Measurements from ENCODE around the gene MXI1. TPM values are rescaled to one million over a fixed set of nuclear protein-coding genes. Genes with fewer than 3 reads are reported as not detected.

Gene MXI1
- polyA plus RNA-seq, 1 experiment, result 17.1 TPM

DNA sequence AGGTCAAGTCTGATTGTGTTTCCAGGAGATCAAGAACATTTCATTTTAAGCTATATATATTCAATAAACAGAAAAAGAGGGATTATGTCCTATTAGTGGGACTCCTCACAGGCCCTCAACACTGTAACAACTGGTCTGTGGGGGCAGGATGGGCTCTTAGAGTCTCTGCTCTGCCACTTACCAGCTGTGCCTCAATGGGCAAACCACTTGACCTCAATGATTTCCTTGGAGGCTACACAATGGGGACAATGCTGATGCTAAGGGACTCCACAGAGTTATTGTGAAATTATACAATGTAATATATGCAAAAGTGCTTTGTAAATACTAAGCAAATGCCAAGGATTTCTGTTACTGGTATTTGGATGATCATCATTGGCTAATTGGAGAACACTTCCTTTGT lies 33.2 kb upstream of the MXI1 start:
- ChIA-PET CTCF (interaction anchor here (0.6 to 1.6 kb wide), 3 partner anchors 10 to 134 kb away, joined by 3 to 4 read pairs (median 3); no protein-coding TSS in a partner anchor), POLR2A (no interaction called here)
- TF ChIP-seq, protein P1, sequence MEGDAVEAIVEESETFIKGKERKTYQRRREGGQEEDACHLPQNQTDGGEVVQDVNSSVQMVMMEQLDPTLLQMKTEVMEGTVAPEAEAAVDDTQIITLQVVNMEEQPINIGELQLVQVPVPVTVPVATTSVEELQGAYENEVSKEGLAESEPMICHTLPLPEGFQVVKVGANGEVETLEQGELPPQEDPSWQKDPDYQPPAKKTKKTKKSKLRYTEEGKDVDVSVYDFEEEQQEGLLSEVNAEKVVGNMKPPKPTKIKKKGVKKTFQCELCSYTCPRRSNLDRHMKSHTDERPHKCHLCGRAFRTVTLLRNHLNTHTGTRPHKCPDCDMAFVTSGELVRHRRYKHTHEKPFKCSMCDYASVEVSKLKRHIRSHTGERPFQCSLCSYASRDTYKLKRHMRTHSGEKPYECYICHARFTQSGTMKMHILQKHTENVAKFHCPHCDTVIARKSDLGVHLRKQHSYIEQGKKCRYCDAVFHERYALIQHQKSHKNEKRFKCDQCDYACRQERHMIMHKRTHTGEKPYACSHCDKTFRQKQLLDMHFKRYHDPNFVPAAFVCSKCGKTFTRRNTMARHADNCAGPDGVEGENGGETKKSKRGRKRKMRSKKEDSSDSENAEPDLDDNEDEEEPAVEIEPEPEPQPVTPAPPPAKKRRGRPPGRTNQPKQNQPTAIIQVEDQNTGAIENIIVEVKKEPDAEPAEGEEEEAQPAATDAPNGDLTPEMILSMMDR (IDR thresholded peaks at IDR 0.05; ENCODE audit: insufficient read depth, low read depth, low read length), result no peak
- Histone ChIP-seq H3K27me3 (ENCODE audit: control insufficient read depth, insufficient read depth, low read length) (peaks cover 11% of the 10 kb centered on the region), H3K36me3 (ENCODE audit: control insufficient read depth, insufficient read depth, low read length) (no peaks in the 10 kb centered on the region), H3K4me3 (ENCODE audit: low read depth, low read length) (no peak overlapping the region)
- no peak for DNase-seq (ENCODE audit: low read depth)

GRCh38 chr10:110174816-110175215 lies 32.6 kb upstream of the MXI1 start:
- H3K4me3 ChIP-seq (ENCODE audit: low read depth, low read length), result no peak overlapping the region
- TF ChIP-seq, protein P1 (IDR thresholded peaks at IDR 0.05; ENCODE audit: insufficient read depth, low read depth, low read length), result no peak
- peaks cover 8% of the 10 kb centered on the region for H3K27me3 ChIP-seq (ENCODE audit: control insufficient read depth, insufficient read depth, low read length)
- no peak for DNase-seq (ENCODE audit: low read depth)
- ChIA-PET POLR2A (no interaction called here), CTCF (interaction anchor here (0.6 to 1.5 kb wide), 3 partner anchors 12 to 134 kb away, joined by 3 to 4 read pairs (median 3); no protein-coding TSS in a partner anchor)
- H3K36me3 ChIP-seq (ENCODE audit: control insufficient read depth, insufficient read depth, low read length), result no peaks in the 10 kb centered on the region

DNA sequence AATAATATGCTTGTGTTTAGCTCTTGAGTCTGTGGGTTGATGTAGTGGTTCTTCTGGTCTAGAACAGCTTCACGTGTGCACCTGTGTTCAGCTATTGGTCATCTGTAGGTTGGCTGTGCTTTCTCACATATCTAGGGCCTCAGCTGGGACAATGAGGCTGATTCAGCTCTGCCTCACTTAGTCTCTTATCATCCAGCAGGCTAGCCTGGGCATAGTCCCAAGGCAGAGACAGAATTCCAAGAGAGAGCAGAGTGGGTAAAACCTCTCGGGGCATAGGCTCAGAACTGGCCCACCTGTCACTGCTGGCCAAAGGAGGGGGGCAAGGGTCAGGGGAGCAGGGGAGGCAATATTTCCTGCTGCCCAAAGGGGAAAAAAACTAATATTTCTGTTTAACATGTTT lies 32.0 kb upstream of the MXI1 start:
- H3K36me3 ChIP-seq (ENCODE audit: control insufficient read depth, insufficient read depth, low read length), result no peaks in the 10 kb centered on the region
- TF ChIP-seq, protein P1 (IDR thresholded peaks at IDR 0.05; ENCODE audit: insufficient read depth, low read depth, low read length), result no peak
- CTCF ChIA-PET, result interaction anchor here (0.9 to 1.5 kb wide), 2 partner anchors 12 to 104 kb away, joined by 3 to 4 read pairs; no protein-coding TSS in a partner anchor
- H3K4me3 ChIP-seq (ENCODE audit: low read depth, low read length), result no peak overlapping the region
- POLR2A ChIA-PET, result no interaction called here
- peaks cover 5% of the 10 kb centered on the region for H3K27me3 ChIP-seq (ENCODE audit: control insufficient read depth, insufficient read depth, low read length)
- DNase-seq (ENCODE audit: low read depth), result no peak

- DNase-seq (ENCODE audit: low read depth), result no peak
- Histone ChIP-seq H3K4me3 (ENCODE audit: low read depth, low read length) (no peak overlapping the region), H3K36me3 (ENCODE audit: control insufficient read depth, insufficient read depth, low read length) (no peaks in the 10 kb centered on the region), H3K27me3 (ENCODE audit: control insufficient read depth, insufficient read depth, low read length) (peaks cover 4% of the 10 kb centered on the region)
- TF ChIP-seq, protein P1 (IDR thresholded peaks at IDR 0.05; ENCODE audit: insufficient read depth, low read depth, low read length), result no peak
- CTCF ChIA-PET, result interaction anchor here (1.5 kb wide), 1 partner anchor 11 kb away, joined by 4 read pairs; no protein-coding TSS in a partner anchor
- POLR2A ChIA-PET, result no interaction called here
These were observed 31.0 kb upstream of the MXI1 start for GRCh38 chr10:110176141-110177030.

DNA sequence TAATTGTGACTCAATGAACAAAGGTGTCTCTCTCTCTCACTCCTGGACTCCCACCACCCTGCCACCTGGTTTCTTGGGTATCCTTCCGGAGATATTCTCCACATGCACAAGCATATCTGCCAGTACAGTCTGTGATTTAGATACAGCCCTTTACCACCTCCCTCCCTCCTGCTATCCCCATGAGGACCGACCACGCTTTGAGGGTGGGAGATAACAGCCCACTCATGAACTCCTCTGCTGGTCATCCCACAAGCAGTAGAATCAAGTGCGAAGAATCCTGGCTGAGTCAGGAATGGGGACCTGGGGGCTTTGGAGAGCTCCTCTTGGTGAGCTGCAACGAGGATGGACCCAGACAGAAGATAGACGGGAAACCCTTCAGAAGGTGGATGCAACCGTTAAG lies 28.2 kb upstream of the MXI1 start:
- ChIA-PET POLR2A (no interaction called here), CTCF (interaction anchor here (0.6 to 1.3 kb wide), 3 partner anchors 19 to 30 kb away, joined by 3 read pairs; no protein-coding TSS in a partner anchor)
- TF ChIP-seq, protein P1 (IDR thresholded peaks at IDR 0.05; ENCODE audit: insufficient read depth, low read depth, low read length), result no peak
- no peak for DNase-seq (ENCODE audit: low read depth)
- H3K4me3 ChIP-seq (ENCODE audit: low read depth, low read length), result no peak overlapping the region
- H3K36me3 ChIP-seq (ENCODE audit: control insufficient read depth, insufficient read depth, low read length), result no peaks in the 10 kb centered on the region
- peaks cover 3% of the 10 kb centered on the region; the same call in 1 of the 2 replicates for H3K27me3 ChIP-seq (ENCODE audit: control insufficient read depth, insufficient read depth, low read length)
